ENCODE measurements around the gene XPNPEP1. TPM values are rescaled to one million over a fixed set of nuclear protein-coding genes. Genes with fewer than 3 reads are reported as not detected.
A peak's percentile ranks its signal among the peaks of the same experiment; 100 is the strongest.

The XPNPEP1 gene
- total RNA-seq, 1 experiment from 2014 or later, result 71.3 TPM

- Histone ChIP-seq H3K27ac (ENCODE audit: insufficient read length, low read depth, low read length) (peak overlapping the region; percentile 90), H3K9ac (ENCODE audit: extremely low read depth, insufficient read length, low read length) (no peak overlapping the region), H2BK120ac (ENCODE audit: low read depth, low read length, poor library complexity, severe bottlenecking) (peak overlapping the region; percentile 70), H2BK5ac (ENCODE audit: insufficient read length, low read length) (no peak overlapping the region), H4K8ac (replicated peaks; ENCODE audit: insufficient read length, low read depth, low read length) (no peak overlapping the region), H3K27me3 (ENCODE audit: insufficient read depth, low read length) (no peaks in the 10 kb centered on the region), H3K56ac (ENCODE audit: insufficient read length, low read depth, low read length) (no peak overlapping the region), H2BK15ac (ENCODE audit: low read depth, low read length) (no peak overlapping the region), H2AK5ac (ENCODE audit: insufficient read length, low read length) (peak overlapping the region; percentile 72), H3K14ac (ENCODE audit: insufficient read depth, low read length) (peak overlapping the region; percentile 58; the same call in 1 of the 2 replicates), H3K79me1 (ENCODE audit: insufficient read depth, low read depth, low read length, poor library complexity, severe bottlenecking) (no peaks in the 10 kb centered on the region), H3K4me1 (ENCODE audit: insufficient read depth, low read length) (peaks cover 20% of the 10 kb centered on the region), H3T11ph (ENCODE audit: low read length) (no peak overlapping the region), H3K23ac (ENCODE audit: insufficient read length, low read depth, low read length) (no peak overlapping the region), H2BK20ac (ENCODE audit: low read depth, low read length, poor library complexity, severe bottlenecking) (no peak overlapping the region), H3K18ac (ENCODE audit: insufficient read length, low read depth, low read length) (peak overlapping the region; percentile 90), H3K4ac (ENCODE audit: low read depth, low read length) (no peak overlapping the region; the same call in 1 of the 2 replicates), H3K79me2 (ENCODE audit: insufficient read depth, low read length) (no peaks in the 10 kb centered on the region), H4K5ac (ENCODE audit: insufficient read length, low read depth, low read length) (no peak overlapping the region), H3K4me2 (ENCODE audit: insufficient read depth, insufficient read length, low read length) (peak overlapping the region; percentile 18), H3K9me3 (ENCODE audit: control insufficient read depth, low read depth, low read length) (no peaks in the 10 kb centered on the region), H2AFZ (ENCODE audit: low read length) (no peak overlapping the region), H4K20me1 (ENCODE audit: control insufficient read depth, insufficient read depth, insufficient read length) (no peaks in the 10 kb centered on the region), H2BK12ac (ENCODE audit: insufficient read length, low read depth, low read length) (peak overlapping the region; percentile 43), H4K91ac (ENCODE audit: insufficient read length, low read depth, low read length) (peak overlapping the region; percentile 24), H3K23me2 (ENCODE audit: insufficient read length, low read depth, low read length, poor library complexity, severe bottlenecking) (no peaks in the 10 kb centered on the region)
- Mint-ChIP-seq H3K9me3 (no peaks in the 10 kb centered on the region; a peak in 2 of 5 replicates), H3K4me3 (peak overlapping the region; percentile 42 to 43; a peak in 4 of 5 replicates), H3K36me3 (ENCODE audit: insufficient read depth in 1 of 3, low read depth in 3 of 3) (no peaks in the 10 kb centered on the region; a peak in 1 of 7 replicates), H3K27me3 (ENCODE audit: low read depth) (no peaks in the 10 kb centered on the region), H3K27ac (peak overlapping the region; percentile 97 to 99 (median 99)), H3K4me1 (peaks cover 60 to 63% of the 10 kb centered on the region in 2 experiments)
- TF ChIP-seq, protein P1, sequence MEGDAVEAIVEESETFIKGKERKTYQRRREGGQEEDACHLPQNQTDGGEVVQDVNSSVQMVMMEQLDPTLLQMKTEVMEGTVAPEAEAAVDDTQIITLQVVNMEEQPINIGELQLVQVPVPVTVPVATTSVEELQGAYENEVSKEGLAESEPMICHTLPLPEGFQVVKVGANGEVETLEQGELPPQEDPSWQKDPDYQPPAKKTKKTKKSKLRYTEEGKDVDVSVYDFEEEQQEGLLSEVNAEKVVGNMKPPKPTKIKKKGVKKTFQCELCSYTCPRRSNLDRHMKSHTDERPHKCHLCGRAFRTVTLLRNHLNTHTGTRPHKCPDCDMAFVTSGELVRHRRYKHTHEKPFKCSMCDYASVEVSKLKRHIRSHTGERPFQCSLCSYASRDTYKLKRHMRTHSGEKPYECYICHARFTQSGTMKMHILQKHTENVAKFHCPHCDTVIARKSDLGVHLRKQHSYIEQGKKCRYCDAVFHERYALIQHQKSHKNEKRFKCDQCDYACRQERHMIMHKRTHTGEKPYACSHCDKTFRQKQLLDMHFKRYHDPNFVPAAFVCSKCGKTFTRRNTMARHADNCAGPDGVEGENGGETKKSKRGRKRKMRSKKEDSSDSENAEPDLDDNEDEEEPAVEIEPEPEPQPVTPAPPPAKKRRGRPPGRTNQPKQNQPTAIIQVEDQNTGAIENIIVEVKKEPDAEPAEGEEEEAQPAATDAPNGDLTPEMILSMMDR (conservative IDR thresholded peaks at IDR 0.05), result no peak
- peak; percentile 65 for DNase-seq
- WGBS (ENCODE audit: extremely low coverage, insufficient read length, low lambda C conversion rate), result no CpG with 5 or more reads among the region's 5 CpGs
Observed at GRCh38 chr10:109933984-109934565, 10.8 kb upstream of the XPNPEP1 start.

Measured in H9 (cell line).